IPS-11a (cell line): ENCODE data around the gene TNRC6C.
"Not testable (repeated sequence)": the region's sequence is repeated elsewhere in the genome, so short reads cannot be mapped to it uniquely, and the experiment has no call there.

Source experiments
- H3K4me3 ChIP-seq: one replicate; pipeline ENCODE4 v1.5.1; 2013; ENCODE audit warnings: low read depth, low read length, control low read depth

TNRC6C gene

DNA sequence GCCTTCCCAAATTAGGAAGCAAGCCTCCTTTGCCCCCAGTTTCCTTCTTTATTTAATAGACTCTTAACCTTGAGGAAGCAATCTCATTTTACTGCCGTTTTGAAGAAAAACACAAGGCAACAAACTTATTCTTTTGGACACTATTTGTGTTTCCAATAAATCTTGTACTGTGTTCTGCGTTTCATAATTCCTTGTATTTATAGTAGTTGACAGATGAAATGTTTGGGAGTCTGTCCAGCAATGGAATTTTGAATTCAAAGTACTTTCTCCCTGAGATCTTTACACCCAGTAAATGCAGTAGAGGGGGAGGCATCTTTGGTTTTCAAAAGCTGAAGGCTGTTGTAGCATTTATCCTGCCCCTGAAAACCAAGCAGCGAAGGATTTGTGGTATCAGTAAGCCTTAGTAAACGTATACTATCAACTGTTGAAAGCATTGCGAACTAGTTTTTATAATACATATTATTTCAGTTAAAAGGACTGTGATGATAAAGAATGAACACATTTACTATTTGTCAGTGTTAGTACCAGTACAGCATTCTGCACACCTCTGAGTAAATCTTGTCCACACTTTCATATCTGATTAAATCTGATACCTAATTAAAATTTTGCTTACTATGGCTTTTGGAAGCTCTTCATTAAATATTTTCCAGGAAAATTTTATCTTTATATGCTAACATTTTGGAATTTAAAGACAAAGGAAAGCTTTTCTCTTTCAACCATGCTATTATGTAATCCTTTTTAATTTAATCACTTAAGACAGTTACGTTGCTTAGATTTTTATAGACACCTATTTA lies 83.1 kb downstream of the TNRC6C start:
- no peak overlapping the region for H3K4me3 ChIP-seq

DNA sequence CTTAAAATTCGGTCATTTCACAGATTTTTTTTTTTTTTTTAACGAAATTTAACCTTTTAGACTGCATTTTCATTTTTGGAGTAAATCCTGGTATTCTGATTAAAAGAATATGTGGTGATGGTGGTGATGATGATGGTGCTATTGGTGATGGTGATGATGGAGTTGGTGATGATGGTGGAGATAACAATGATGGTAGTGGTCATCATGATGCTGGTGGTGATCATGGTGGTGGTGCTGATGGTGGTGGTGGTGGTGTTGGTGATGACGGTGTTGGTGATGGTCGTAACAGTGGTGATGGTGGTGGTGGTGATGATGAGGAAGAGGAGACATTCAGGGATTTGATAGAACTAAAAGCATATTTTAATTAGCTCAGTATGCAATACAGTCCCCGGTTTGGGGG lies 84.0 kb downstream of the TNRC6C start:
- H3K4me3 ChIP-seq: no peak overlapping the region

DNA sequence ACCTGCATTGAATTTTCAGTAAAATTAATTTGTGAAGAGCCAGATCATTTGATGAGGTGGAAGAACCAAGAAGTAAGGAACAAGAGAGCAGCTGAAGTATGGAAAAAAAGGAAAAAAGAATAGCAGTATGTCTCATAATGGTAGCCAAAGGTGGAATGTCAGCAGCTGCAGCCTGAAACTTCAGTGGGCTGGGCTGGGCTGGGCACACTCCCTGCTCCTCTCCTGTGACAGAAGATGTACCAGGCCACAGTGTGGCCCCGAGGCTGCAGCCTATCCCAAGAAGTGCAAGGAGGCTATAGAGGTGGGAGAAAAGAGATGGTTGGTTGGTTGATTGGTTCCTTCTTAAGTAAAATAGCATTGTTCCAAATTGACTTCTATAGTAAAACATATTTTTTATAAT lies 84.5 kb downstream of the TNRC6C start:
- no peak overlapping the region for H3K4me3 ChIP-seq

DNA sequence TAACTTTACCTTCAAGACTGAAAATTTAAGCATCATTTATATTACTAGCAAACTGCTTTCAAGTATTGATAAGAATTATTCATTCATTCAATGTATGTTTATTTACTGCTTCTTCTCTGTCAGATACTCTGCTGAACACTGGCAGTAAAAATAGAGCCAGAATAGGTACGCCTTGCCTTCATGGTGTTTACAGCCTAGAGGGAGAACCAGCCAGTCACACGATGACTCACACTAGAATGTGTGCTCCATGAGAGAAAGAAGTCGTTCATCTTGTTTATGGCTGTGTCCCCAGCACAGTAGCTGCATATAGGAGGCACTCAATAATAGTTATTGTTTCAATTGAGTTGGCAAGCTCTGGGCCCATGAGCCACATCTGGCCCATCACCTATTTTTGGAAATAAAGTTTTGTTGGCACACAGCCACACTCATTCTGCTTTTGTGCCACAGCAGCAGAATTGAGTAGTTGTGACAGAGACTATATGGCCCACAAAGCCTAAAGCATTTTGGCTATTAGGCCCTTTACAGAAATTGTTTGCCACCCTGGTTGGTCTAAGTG lies 85.9 kb downstream of the TNRC6C start:
- H3K4me3 ChIP-seq: no peak overlapping the region

DNA sequence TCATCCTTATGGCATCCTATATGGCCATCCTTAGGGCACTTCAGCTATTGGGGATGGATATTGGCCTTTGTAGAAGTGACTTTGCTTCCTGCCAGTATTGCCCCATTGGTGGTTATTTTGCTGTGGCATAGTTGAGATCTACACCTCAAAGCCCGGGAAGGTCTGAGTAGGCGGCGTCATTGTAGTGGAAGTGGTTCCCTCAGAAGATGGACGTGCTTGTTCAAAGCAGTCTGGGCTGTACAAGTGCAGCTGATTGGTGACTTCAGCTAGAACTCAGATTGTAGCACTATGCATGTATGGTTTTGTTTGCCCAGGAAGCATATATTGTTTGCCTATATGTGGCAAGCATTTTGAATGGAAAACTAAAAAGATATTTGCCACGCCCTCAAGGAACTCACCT lies 86.8 kb downstream of the TNRC6C start:
- H3K4me3 ChIP-seq: no peak overlapping the region

DNA sequence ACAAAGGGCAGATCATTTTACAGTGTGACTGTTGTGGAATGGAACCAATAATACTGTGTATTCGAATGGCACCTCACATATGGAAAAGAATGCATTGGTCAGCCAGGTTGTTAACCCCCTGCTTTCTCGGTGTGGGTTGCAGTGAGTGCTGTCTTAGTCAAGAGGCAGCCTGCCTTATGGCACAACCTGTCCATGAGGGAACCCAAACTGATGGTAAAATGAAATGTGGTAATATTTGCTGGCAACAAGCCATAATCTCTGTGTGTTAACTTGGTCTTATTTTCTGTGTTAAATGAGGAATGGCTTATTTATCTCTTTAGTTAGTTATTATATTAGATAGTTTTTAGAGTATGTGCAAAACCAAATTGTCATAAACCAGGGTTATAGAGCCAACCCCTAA lies 88.4 kb downstream of the TNRC6C start:
- no peak overlapping the region for H3K4me3 ChIP-seq

DNA sequence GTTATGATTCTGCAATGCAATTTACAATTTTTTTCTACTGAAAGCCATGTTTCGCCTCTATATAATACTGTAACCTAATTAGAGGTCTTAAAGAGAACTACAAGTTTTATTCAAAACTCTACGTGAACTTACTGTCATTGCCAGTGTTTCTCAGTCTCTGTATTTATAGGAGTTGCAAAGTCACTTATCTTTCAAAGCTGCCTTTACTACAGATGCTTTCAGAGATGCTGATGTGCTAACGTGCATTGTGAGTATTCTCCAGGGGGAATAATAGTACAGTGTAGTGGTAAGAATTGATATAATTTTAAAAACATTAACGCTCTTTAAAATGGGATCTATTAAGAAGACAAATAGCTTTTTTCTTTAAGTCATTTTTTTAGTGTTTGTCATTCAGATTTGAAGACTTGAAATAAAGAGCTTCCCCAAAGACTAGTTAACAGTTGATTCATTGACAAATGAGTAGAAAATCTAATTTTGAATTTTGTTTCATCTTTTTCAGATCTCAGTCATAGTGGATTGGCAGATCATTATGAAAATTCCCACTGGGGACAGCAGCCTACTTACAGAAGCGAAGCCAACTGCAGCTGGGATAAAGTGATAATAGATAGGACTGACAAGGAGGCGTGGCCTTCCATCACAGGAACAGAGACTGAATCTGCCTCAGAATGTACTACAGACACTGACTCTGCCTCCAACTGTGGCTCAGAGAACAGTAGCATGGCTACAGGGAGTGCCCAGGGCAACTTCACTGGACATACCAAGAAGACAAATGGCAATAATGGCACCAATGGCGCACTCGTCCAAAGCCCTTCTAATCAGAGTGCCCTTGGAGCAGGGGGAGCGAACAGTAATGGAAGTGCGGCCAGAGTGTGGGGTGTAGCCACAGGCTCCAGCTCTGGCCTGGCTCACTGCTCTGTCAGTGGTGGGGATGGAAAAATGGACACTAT lies 90.1 kb downstream of the TNRC6C start:
- no peak overlapping the region for H3K4me3 ChIP-seq

DNA sequence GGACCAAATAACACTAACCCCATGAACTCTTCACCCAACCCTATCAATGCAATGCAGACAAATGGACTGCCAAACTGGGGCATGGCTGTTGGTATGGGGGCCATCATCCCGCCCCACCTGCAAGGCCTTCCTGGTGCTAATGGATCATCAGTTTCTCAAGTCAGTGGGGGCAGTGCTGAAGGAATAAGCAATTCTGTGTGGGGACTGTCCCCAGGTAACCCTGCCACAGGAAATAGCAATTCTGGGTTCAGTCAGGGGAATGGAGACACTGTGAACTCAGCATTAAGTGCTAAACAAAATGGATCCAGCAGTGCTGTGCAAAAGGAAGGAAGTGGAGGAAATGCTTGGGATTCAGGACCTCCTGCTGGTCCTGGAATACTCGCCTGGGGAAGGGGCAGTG lies 91.1 kb downstream of the TNRC6C start:
- H3K4me3 ChIP-seq: no peak overlapping the region

DNA sequence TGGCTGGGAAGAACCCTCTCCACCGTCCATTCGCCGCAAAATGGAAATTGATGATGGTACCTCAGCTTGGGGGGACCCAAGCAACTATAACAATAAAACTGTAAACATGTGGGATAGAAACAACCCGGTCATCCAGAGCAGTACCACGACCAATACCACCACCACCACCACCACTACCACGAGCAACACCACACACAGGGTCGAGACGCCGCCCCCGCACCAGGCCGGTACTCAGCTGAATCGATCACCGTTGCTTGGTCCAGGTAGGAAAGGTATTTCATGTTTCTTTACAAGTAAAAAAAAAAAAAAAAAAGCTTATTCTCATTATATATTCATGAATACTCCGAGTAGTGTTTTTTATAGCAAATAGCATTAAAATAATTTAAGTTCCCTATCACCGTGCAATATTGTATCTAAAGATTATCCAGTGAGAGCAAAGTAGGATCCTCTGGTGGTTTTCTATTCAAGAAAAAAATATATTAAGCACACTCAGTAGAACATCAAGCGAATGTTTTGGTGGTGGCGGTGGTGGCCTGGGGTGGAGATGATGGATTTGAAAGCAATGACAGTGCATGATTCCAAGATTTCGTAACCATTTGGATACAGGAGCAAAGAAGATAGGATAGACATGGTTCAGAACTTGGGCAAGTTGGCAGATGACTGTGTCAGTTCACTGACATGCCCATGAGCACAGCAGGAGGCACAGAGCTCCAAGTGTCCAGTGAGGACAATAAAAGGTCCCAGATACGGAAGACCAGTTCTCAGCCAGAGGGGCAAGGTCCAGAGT lies 92.9 kb downstream of the TNRC6C start:
- no peak overlapping the region for H3K4me3 ChIP-seq

DNA sequence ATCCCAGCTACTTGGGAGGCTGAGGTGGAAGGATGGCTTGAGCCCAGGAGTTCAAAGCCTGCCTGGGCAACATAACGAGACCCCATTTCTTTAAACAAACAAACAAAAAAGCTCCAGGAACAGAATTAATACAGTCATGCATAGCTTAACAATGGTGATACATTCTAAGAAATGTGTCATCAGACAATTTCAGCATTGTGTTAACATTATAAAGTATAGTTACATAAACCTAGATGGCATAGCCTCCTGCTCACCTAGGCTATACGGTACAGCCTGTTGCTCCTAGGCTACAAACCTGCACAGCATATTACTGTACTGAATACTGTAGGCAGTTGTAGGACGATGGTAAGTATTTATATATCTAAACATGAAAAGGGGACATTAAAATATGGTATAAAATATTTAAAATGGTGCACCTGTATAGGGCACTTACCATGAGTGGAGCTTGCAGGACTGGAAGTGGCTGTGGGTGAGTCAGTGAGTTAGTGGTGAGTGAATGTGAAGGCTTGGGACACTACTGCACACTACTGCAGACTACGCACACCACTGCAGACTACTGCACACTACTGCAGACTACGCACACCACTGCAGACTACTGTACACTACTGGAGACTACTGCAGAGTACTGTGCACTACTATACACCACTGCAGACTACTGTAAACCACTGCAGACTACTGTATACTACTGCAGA lies 95.4 kb downstream of the TNRC6C start:
- no peak overlapping the region for H3K4me3 ChIP-seq

DNA sequence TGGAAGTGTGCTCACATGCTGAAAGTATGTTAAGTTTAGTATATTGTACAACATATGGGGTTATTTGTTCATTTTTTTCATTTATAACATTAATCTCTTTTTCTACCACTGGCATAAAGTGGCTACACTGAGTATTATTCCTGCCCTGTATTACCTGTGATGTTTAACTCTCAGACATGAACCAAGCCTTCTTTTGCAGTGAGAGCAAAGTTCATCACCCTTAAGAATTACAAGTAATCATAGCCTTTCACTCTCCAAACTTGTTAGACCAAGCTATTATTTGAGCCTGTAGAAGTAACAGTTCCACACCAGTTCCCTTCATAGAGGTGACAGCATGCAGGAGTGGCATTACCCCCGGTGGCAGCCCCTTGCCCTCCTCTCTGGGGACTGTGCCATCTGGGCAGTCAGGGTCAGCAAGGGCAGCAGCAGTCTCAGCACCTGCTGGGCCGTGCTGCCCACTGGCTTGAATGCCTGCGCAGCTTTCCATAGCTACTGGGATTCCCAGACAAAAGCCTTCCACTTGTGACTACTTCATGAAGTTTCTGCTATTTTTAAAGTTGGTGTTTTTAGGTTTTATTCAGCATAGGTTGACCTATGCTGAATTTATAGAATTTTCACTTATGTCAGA lies 98.7 kb downstream of the TNRC6C start:
- H3K4me3 ChIP-seq: no peak overlapping the region

DNA sequence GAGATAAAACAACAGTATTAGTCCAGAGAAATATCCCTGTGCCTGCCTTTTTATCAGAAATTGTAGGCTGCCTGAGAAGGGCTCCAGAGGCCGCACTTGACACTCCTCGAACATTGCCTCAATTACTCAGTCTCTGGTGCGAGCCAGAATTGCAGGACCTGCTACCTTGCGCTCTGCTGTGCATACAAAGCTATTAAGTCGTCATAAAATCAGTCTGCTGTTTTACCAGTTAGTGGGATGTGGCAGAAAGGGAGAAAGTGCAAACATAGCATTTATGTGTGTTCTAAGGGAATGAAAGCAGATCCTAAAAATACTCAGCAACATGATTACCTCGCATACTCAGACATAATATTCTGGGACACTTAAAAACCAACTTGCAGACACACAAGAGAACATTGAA lies 99.5 kb downstream of the TNRC6C start:
- no peak overlapping the region for H3K4me3 ChIP-seq

DNA sequence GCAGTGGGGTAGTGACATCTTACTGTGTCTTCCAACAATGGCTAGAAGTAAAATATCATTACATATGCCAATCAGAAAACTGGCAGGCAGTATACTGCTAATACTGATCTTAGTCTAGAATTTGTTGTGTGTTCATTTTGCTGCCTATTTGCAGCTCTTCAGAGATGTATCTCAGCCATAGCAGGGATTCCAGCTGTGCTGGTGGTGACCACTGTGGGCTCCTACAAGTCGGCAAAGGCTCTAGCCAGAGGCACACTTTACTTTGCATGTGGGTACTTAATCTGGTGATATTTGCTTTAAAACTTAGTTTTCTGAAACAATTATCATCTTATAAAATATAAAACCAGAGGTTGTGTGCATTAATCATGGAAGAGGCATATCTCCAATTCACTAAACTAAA lies 100.1 kb downstream of the TNRC6C start:
- no peak overlapping the region for H3K4me3 ChIP-seq

DNA sequence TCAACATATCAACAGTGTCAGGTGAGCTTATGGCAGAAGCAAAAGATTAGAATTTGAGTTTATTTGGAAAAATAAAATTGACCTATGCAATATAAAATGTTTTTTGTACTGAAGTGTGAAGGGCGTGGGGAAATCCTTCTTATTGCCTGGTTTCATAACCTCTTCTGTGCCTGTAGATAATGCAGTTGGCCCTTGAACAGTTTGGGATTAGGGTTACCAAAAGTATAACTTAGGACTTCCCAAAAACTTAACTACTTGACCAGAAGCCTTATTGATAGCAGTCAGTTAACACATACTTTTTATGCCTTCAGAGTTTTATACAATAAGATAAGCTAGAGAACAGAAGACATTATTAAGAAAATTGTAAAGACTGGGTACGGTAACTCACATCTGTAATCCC lies 104.1 kb downstream of the TNRC6C start:
- H3K4me3 ChIP-seq: no peak overlapping the region

DNA sequence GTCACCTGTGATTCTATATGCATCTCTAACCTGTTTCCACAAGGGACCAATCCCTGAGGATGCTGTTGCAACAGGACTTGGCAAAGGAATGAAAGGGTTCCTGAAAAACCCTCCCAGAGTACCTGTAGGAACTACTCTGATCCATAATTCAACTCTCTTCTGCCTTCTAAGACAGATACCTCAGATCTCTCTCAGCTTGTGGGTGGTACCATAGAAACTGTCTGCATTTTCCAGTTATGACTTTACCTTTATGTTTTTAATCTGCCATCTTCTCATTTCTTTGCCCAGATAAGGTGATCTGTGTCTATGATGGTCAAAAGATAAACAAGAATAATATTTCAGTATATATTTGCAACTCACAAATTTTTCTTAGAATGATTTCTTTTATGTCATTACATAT lies 105.0 kb downstream of the TNRC6C start:
- no peak overlapping the region for H3K4me3 ChIP-seq

DNA sequence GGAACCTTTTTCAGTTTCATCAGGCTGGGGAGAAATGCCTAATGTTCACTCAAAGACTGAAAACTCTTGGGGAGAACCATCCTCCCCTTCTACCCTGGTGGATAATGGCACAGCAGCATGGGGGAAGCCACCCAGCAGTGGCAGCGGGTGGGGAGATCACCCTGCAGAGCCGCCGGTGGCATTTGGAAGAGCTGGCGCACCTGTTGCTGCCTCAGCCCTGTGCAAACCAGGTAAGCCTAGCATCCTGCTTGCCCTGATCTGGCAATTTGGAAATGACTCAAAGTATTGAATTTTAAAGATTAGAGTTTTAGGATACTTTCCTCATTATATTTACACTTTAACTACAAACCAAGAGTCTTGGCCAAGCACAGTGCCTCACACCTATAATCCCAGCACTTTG lies 106.2 kb downstream of the TNRC6C start:
- H3K4me3 ChIP-seq: no peak overlapping the region

DNA sequence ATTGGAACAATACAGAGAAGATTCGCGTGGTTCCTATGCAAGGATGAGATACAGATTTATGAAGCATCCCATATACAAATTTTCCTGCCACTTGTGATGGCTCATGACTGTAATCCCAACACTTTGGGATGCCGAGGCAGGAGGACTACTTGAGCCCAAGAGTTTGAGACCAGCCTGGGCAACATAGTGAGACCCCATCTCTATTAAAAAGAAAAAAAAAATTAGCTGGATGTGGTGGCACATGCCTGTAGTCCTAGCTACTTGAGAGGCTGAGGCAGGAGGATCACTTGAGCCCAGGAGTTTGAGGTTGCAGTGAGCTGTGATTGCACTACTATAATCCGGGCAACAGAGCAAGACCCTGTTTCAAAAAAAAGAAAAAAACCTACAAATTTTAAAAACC lies 108.5 kb downstream of the TNRC6C start:
- not testable (repeated sequence) for H3K4me3 ChIP-seq

DNA sequence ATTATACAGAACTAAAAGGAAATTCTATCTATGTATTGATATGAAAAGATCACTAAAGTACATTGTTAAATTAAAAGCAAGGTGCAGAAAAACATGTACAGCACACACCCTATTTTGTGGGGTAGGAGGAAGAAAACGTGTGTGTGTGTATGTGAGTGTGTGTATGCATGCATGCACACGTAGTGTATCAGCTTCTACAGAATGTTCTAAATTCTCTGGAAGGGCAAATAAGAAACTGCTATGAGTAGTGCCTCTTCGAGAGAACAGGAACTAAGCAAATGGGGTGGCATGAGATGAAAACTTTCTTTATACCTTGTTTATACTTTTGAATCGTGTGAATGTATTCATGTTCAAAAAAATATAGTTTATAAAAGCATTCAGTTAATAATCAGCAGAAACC lies 111.2 kb downstream of the TNRC6C start:
- H3K4me3 ChIP-seq: no peak overlapping the region

DNA sequence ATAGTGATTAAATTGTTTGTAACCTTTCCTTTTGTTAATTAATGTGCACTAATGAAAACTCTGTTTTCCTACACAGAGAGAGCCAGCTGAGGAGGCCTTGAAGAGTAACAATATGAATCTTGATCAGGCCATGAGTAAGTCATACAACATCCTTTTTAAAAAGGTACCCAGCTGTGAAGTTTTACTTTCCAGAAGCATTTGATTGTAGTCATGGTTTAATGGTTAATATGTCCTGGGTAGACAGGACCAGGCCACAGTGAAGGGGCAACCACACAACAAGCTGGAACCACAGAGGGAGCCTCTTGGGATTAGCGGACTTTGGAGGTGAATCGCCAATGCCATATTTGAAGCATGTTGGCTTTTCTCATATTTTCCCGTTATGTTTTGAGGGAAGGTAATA lies 114.5 kb downstream of the TNRC6C start:
- H3K4me3 ChIP-seq: no peak overlapping the region

DNA sequence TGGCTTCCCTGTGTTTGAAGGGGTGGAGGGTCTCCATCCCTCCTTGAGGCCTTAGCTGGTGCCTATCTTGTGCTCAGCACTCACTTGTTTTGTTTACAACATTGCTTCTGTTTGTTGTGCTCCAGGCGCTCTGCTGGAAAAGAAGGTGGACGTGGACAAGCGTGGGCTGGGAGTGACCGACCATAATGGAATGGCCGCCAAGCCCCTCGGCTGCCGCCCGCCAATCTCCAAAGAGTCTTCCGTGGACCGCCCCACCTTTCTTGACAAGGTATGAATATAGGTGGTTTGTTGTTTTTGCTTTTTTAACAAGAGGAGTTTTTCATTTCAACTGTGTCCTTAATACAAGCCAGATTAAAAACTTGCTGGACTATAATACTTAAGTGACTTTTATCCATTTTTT lies 116.5 kb downstream of the TNRC6C start:
- no peak overlapping the region for H3K4me3 ChIP-seq
